Bronchial epithelial cell (primary cell): ENCODE measurements around the gene RGS6. TPM values are rescaled to one million over a fixed set of nuclear protein-coding genes. Genes with fewer than 3 reads are reported as not detected.

ENCODE experiments used
- DNase-seq: peaks from one replicate; pipeline ENCODE4 v3.0.0-alpha.2; 2010; ENCODE audit warnings: low read depth
- FAIRE-seq: peaks from 2 replicates; lab custom pipeline; 2011; peaks lifted over from hg19 to GRCh38; lab: Jason Lieb, UNC
- H3K27me3 ChIP-seq: 2 replicates; pipeline ENCODE4 v1.5.1; 2011; ENCODE audit warnings: low read length; ENCODE audit not compliant: control insufficient read depth, insufficient read depth
- H3K36me3 ChIP-seq: 2 replicates; pipeline ENCODE4 v1.5.1; 2011; ENCODE audit warnings: low read length; ENCODE audit not compliant: control insufficient read depth, insufficient read depth
- H3K4me3 ChIP-seq: 2 replicates; pipeline ENCODE4 v1.5.1; 2011; ENCODE audit warnings: mild to moderate bottlenecking, low read depth, low read length, control low read depth
- total RNA-seq: library from RNA; depleted of rRNA; stranded (reverse); fragments of >200 nt; gene quantifications from 2 replicates; pipeline ENCODE4 v1.2.1, GENCODE V29; 2014
- TF ChIP-seq, protein P1 (sequence below): IDR thresholded peaks from 2 replicates; pipeline ENCODE4 v1.5.1; 2011; ENCODE audit warnings: mild to moderate bottlenecking, moderate library complexity, low read length, control low read depth, inconsistent platforms; ENCODE audit not compliant: insufficient read depth, severe bottlenecking

Gene RGS6
- total RNA-seq, 1 donor from 2014 or later: not detected

DNA sequence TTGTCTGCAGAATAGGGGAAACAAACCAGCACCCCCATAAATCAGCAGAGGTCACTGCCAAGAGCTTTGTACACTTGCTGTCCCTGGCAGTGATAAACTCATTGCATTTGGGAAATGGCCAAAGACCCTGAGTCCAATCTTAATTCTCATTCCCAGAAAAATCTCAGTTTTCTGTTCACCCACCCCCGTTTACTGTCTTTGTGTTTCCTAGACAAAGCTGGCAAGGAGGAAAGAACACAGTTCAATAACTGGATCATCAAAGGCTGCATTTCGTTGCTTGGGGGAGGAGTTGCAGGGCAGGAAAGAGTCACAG, 596.6 kb downstream of the RGS6 start:
- Histone ChIP-seq H3K4me3 (no peak overlapping the region), H3K36me3 (no peaks in the 10 kb centered on the region), H3K27me3 (no peaks in the 10 kb centered on the region)
- TF ChIP-seq, protein P1, sequence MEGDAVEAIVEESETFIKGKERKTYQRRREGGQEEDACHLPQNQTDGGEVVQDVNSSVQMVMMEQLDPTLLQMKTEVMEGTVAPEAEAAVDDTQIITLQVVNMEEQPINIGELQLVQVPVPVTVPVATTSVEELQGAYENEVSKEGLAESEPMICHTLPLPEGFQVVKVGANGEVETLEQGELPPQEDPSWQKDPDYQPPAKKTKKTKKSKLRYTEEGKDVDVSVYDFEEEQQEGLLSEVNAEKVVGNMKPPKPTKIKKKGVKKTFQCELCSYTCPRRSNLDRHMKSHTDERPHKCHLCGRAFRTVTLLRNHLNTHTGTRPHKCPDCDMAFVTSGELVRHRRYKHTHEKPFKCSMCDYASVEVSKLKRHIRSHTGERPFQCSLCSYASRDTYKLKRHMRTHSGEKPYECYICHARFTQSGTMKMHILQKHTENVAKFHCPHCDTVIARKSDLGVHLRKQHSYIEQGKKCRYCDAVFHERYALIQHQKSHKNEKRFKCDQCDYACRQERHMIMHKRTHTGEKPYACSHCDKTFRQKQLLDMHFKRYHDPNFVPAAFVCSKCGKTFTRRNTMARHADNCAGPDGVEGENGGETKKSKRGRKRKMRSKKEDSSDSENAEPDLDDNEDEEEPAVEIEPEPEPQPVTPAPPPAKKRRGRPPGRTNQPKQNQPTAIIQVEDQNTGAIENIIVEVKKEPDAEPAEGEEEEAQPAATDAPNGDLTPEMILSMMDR: no peak
- DNase-seq (no peak), FAIRE-seq (no peak)

GRCh38 chr14:72532686-72533454, 600.6 kb downstream of the RGS6 start:
- Histone ChIP-seq H3K36me3 (no peaks in the 10 kb centered on the region), H3K27me3 (no peaks in the 10 kb centered on the region), H3K4me3 (no peak overlapping the region)
- TF ChIP-seq, protein P1: no peak
- FAIRE-seq (no peak), DNase-seq (no peak)

DNA sequence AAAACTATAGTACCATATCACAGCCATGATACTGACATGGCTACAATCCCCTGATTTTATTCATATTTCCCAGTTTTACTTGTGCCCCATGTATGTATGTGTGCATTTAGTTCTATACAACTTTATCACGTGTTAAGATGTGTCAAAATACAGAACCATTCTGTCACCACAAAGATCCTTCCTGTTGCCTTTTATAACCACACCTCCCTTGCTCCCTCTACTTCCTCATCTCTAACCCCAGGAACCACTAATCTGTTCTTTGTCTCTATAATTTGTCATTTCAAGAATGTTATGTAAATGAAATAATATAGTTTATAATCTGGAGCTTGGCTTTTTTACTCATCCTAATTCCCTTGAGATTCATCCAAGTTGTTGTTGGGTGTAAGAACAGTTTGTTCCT, 603.3 kb downstream of the RGS6 start:
- Histone ChIP-seq H3K27me3 (no peaks in the 10 kb centered on the region), H3K4me3 (no peak overlapping the region), H3K36me3 (no peaks in the 10 kb centered on the region)
- TF ChIP-seq, protein P1: no peak
- FAIRE-seq (no peak), DNase-seq (no peak)

DNA sequence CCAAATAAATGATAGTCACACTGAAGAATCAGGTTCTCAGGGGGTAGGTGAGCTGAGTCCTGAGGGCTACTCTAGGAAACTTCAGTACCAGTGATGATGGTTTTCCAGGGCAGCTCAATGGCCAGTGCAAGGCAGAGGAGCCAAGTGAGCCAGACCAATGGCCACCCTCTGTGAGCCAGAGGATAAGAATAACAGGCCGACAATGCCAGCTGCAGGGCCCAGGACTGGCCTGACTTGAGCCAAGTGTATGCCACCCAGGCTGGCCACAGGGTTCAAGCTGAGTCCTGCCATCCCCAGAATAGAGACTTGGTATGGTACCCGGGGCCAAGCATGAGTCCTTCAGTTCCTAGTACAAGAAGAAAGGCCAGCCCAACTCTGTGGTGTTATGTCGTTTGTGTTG, 606.2 kb downstream of the RGS6 start:
- TF ChIP-seq, protein P1: no peak
- Histone ChIP-seq H3K36me3 (no peaks in the 10 kb centered on the region), H3K4me3 (no peak overlapping the region), H3K27me3 (no peaks in the 10 kb centered on the region)
- no peak for DNase-seq
- FAIRE-seq: no peak

DNA sequence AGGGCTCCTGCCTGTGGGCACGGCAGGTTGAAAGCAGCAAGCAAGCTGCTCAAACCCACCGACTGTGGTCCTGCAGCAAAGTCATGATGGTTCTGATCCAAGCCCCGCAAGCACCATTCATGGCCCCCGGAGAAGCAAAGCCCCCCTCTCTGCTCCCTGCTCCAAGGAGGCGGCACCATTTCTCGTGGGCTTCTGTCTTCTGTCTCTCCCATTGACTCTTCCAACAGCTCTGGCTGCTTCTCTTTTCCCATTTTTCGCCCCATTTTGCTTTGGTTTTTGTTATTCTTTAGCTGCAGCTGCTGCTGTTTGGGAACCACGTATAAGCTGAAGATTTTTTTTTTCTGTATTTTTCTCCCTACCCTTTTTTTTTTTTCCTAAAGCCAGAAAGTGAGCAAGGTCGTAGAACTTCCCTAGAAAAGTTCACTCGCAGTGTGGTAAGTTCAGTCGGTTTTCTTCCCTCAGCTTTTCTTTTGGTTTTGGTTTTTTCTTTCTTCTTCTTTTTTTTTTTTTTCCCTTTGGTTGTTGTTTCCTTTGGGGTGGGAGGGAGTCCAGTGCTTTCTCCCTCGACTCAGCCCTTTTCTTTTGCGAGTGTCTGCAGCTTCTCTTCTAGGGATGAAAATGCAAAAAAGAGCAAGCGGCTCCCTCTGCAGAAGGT, 607.6 kb downstream of the RGS6 start:
- H3K27me3 ChIP-seq: no peaks in the 10 kb centered on the region
- DNase-seq (no peak), FAIRE-seq (no peak)
- H3K36me3 ChIP-seq: no peaks in the 10 kb centered on the region
- no peak overlapping the region for H3K4me3 ChIP-seq
- TF ChIP-seq, protein P1: no peak

DNA sequence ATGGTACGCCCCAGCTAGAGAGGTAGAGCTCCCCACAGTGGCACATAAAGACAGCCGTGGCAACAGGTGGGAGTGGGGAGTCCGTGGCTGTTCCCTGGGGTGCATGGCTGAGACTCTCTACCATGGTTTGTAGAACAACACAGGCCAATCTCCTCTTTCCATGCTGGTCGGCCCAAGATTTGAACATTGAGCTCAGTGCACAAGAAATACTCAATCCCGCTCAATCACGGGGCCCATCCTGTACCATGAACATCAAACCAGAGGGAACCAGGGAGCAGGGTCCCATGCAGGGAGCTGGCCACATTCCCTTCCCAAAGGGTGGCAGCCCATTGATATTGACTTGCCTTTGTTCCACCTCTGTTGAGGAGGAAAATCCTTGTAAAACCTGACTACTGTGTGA, 608.6 kb downstream of the RGS6 start:
- H3K27me3 ChIP-seq: no peaks in the 10 kb centered on the region
- no peak for FAIRE-seq

More for the DNA sequence above, 608.6 kb downstream of the RGS6 start:
- H3K36me3 ChIP-seq: no peaks in the 10 kb centered on the region
- no peak for DNase-seq
- H3K4me3 ChIP-seq: no peak overlapping the region
- TF ChIP-seq, protein P1: no peak
